Kidney (tissue), 14 donors: ENCODE data around the gene ENTPD2. TPM values are rescaled to one million over a fixed set of nuclear protein-coding genes. Genes with fewer than 3 reads are reported as not detected.
A peak's percentile ranks its signal among the peaks of the same experiment; 100 is the strongest.

ENCODE experiments used
- DNase-seq, 5 donors: peaks; one replicate each; pipeline ENCODE4 v3.0.0-alpha.2; 2013 to 2020
- FAIRE-seq: peaks from 2 replicates; lab custom pipeline; 2012; peaks lifted over from hg19 to GRCh38; lab: Jason Lieb, UNC
- H3K27ac ChIP-seq, 2 donors: one replicate each; pipeline ENCODE4 v1.7.0; 2013; ENCODE audit warnings: low read depth in 2 of 2, low read length in 2 of 2, inconsistent platforms in 1 of 2
- H3K27me3 ChIP-seq: one replicate; pipeline ENCODE4 v1.7.1; 2013; ENCODE audit warnings: low read length, inconsistent platforms; ENCODE audit not compliant: control insufficient read depth, insufficient read depth
- H3K36me3 ChIP-seq, 3 donors: one replicate each; pipeline versions ENCODE4 v1.7.0 to v1.7.1; 2013; ENCODE audit warnings: low read length in 3 of 3, control low read depth in 1 of 3, inconsistent platforms in 1 of 3; ENCODE audit not compliant: insufficient read depth in 3 of 3, control insufficient read depth in 2 of 3
- H3K4me1 ChIP-seq, 3 donors: one replicate each; pipeline versions ENCODE4 v1.7.0 to v1.7.1; 2013; ENCODE audit warnings: low read length in 3 of 3, inconsistent platforms in 1 of 3, low read depth in 1 of 3; ENCODE audit not compliant: control insufficient read depth in 2 of 3, insufficient read depth in 2 of 3
- H3K4me3 ChIP-seq, 3 donors: one replicate each; pipeline versions ENCODE4 v1.7.0 to v1.8.1; 2013; ENCODE audit warnings: low read length in 3 of 3, control low read depth in 1 of 3, inconsistent platforms in 1 of 3
- H3K9ac ChIP-seq, 3 donors: one replicate each; pipeline versions ENCODE4 v1.7.0 to v1.7.1; 2013; ENCODE audit warnings: low read length in 3 of 3, control low read depth in 1 of 3, inconsistent platforms in 1 of 3
- H3K9me3 ChIP-seq, 3 donors: one replicate each; pipeline versions ENCODE4 v1.7.0 to v1.7.1; 2013; ENCODE audit warnings: low read length in 3 of 3, control low read depth in 1 of 3, inconsistent platforms in 1 of 3; ENCODE audit not compliant: control insufficient read depth in 2 of 3, insufficient read depth in 1 of 3
- intact Hi-C: fragments of 100-400 bp; cut with DNase I; formaldehyde crosslinking; loops from one replicate; pipeline ENCODE4 v1.11.1; 2022
- polyA plus RNA-seq: library from polyadenylated mRNA; stranded (reverse); fragments of 350-450 nt; fragmentation: Illumina TruSeq; extraction: RNeasy Lipid Tissue Mini Kit (QIAGEN cat#74804); gene quantifications from one replicate; pipeline ENCODE4 v1.2.3, GENCODE V29; 2014; ENCODE audit warnings: low read depth, low replicate concordance; ENCODE audit not compliant: insufficient read depth
- total RNA-seq: library from RNA; stranded (reverse); fragmentation: NEBNext Ultra II Directional; extraction: Animal tissue kit (Norgen Biotek cat#: 25700); gene quantifications from one replicate; pipeline ENCODE4 v1.2.1, GENCODE V29; 2021
- TF ChIP-seq, protein P1 (sequence below): IDR thresholded peaks from 3 replicates; pipeline ENCODE4 v1.5.1; 2012; ENCODE audit warnings: mild to moderate bottlenecking, moderate library complexity, borderline replicate concordance; ENCODE audit not compliant: insufficient read depth; ENCODE audit errors: extremely low read depth
- donor health status: control.
- donor health status: control.
- donor health status: control.
- donor health status: control.
- donor health status: control.
- donor health status: DM: yes; HTN: yes; CAD: no.
- donor health status: Normal renal cell carcinoma (clear cell type).

ENTPD2 gene
- total and polyA plus RNA-seq, 2 donors from 2014 or later: 5.5 to 9.3 TPM

DNA sequence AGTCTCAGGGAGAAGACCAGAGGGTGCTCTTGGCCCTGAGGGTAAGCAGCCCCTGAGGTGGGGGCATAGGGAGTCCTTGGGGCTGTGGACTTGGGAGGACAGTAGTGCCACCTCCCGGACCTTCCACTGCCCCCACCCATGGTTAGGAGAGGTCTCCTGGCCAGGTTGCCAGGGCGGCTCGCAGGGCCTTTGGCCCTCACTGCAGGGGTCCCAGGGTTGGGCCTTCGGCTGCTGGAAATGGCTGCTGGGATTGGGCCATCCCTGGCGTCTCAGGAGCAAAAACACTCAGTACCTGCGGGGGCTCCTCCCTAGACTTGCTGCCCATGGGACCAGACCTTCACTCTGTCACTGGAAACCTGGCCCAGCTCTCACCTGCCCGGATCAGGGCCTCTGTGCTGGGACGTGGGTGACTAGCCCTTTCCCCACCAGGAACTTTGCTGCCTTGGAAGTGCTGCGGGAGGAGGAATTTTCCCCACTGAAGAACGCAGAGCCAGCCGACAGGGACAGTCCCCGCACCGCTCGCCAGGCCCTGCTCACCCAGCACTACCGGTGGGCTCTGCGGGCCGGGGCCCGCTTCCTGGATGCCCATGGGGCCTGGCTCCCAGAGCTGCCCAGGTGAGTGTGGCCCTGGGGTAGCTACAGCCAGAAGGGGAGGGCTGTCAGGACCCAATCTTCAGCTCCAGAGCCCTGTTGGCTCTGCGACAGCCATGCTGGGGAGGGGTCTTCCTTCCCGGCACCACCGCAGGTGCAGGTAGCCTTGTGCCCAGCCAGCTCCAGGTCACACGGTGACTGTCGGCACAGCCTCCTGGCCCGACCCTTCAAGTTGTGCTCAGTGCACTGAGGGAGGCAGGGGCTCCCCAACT is 26.6 kb upstream of the ENTPD2 start:
- intact Hi-C loops: no loop called here
- Histone ChIP-seq H3K27ac (no peak overlapping the region), H3K9me3 (no peaks in the 10 kb centered on the region), H3K36me3 (peaks cover 0 to 14% (median 6%) of the 10 kb centered on the region in 3 donors), H3K4me3 (no peak overlapping the region), H3K27me3 (peaks cover 11% of the 10 kb centered on the region), H3K9ac (no peak overlapping the region), H3K4me1 (peaks cover 0 to 9% (median 0%) of the 10 kb centered on the region in 3 donors)
- FAIRE-seq (no peak), DNase-seq (peak in 1 of 5 donors; percentile 39)
- TF ChIP-seq, protein P1, sequence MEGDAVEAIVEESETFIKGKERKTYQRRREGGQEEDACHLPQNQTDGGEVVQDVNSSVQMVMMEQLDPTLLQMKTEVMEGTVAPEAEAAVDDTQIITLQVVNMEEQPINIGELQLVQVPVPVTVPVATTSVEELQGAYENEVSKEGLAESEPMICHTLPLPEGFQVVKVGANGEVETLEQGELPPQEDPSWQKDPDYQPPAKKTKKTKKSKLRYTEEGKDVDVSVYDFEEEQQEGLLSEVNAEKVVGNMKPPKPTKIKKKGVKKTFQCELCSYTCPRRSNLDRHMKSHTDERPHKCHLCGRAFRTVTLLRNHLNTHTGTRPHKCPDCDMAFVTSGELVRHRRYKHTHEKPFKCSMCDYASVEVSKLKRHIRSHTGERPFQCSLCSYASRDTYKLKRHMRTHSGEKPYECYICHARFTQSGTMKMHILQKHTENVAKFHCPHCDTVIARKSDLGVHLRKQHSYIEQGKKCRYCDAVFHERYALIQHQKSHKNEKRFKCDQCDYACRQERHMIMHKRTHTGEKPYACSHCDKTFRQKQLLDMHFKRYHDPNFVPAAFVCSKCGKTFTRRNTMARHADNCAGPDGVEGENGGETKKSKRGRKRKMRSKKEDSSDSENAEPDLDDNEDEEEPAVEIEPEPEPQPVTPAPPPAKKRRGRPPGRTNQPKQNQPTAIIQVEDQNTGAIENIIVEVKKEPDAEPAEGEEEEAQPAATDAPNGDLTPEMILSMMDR: no peak

DNA sequence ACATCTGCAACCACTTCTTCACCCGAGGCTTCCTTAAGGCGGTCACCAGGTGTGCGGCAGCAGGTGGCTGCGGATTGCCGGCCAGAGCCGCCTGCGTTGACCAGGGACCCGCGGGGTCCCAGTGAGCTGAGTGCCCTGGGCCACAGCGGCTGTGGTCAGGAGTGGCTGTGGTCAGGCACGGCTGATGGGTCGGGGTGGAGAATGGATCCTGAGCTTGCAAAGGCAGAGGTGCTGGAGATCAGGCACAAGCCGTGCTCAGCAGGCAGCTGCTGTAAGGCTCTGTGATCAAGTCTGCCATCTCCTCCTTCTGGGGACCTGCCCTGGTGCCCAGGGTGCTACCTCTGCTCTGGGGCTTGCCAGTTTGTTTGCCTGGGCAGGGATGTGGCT is 25.5 kb upstream of the ENTPD2 start:
- peak in 1 of 5 donors; percentile 44 for DNase-seq
- no peak for FAIRE-seq

DNA sequence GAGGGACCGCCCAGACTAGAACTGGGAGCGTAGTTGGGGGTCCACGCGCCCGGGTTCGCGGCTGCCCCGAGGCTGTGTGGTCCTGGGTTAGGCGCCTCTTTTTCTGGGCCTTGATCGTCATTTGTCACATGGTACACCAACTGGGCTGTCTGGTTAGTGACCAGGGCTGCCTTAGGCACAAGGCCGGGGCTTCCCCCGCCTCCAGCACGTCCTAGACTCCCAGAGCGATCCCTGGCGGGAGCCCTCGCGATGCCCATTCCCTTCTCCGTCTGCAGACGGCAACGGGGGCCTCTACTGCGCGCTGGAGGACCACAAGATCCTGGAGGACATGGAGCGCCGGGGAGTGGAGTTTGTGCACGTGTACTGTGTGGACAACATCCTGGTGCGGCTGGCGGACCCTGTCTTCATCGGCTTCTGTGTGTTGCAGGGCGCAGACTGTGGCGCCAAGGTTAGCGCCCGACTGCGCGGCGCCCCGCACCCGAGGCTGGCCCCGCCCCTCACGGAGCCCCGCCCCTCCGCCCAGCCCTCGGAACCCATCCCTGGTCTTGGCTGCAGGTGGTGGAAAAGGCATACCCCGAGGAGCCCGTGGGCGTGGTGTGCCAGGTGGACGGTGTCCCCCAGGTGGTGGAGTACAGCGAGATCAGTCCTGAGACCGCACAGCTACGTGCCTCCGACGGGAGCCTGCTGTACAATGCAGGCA is 25.0 kb upstream of the ENTPD2 start:
- H3K27ac ChIP-seq: no peak overlapping the region
- H3K9me3 ChIP-seq: no peaks in the 10 kb centered on the region
- peaks cover 0 to 9% (median 0%) of the 10 kb centered on the region in 3 donors for H3K4me1 ChIP-seq
- peaks cover 0 to 14% (median 6%) of the 10 kb centered on the region in 3 donors for H3K36me3 ChIP-seq
- DNase-seq (peak in 2 of 5 donors; percentile 14 to 63), FAIRE-seq (no peak)
- intact Hi-C loops: no loop called here
- peaks cover 11% of the 10 kb centered on the region for H3K27me3 ChIP-seq
- H3K9ac ChIP-seq: peak overlapping the region in 1 of 3 donors; percentile 4
- TF ChIP-seq, protein P1: no peak
- peak overlapping the region in 1 of 3 donors; percentile 61 for H3K4me3 ChIP-seq

More for the DNA sequence above, 25.5 kb upstream of the ENTPD2 start:
- TF ChIP-seq, protein P1: no peak
- H3K9me3 ChIP-seq: no peaks in the 10 kb centered on the region
- peaks cover 11% of the 10 kb centered on the region for H3K27me3 ChIP-seq
- no peak overlapping the region for H3K4me3 ChIP-seq
- H3K9ac ChIP-seq: no peak overlapping the region
- H3K4me1 ChIP-seq: peaks cover 0 to 9% (median 0%) of the 10 kb centered on the region in 3 donors
- peaks cover 0 to 14% (median 6%) of the 10 kb centered on the region in 3 donors for H3K36me3 ChIP-seq
- H3K27ac ChIP-seq: no peak overlapping the region
- intact Hi-C loops: no loop called here
